A673 (cell line): Measurements from ENCODE around the gene STAT6. TPM values are rescaled to one million over a fixed set of nuclear protein-coding genes. Genes with fewer than 3 reads are reported as not detected.

ENCODE experiments used
- BruUV-seq: library from RNA; stranded (reverse); fragments of 400-500 nt; replicated peaks from 2 replicates; lab custom pipeline; 2021; lab: Mats Ljungman, UMichigan
- CTCF ChIA-PET: fragments of 300-600 bp; sonication (Branson Sonifier 250); formaldehyde crosslinking; loops from one replicate; lab custom pipeline; 2022; ENCODE audit warnings: antibody characterized with exemption; lab: Charles Lee
- POLR2A ChIA-PET: fragments of 300-600 bp; sonication (Branson Sonifier 250); formaldehyde crosslinking; loops from one replicate; lab custom pipeline; 2022; ENCODE audit warnings: antibody characterized with exemption; ENCODE audit not compliant: low non-redundant PET; lab: Charles Lee
- DNase-seq: peaks from one replicate; pipeline ENCODE4 v3.0.0-alpha.2; 2015; ENCODE audit warnings: low spot score
- H3K27ac ChIP-seq: fragments of 200-600 bp; sonication (generic); 2 replicates; pipeline ENCODE4 v1.5.1; 2016; ENCODE audit warnings: mixed run types, low read depth, mild to moderate bottlenecking, mixed read lengths, antibody characterized with exemption, low read length; ENCODE audit not compliant: poor library complexity, severe bottlenecking
- H3K27me3 ChIP-seq: fragments of 200-600 bp; sonication (generic); replicated peaks from 2 replicates; pipeline ENCODE4 v1.6.1; 2017; ENCODE audit warnings: mixed run types, low read depth, mild to moderate bottlenecking, mixed read lengths, antibody characterized with exemption, low read length; ENCODE audit not compliant: insufficient read depth, poor library complexity
- H3K36me3 ChIP-seq: fragments of 200-600 bp; sonication (generic); 2 replicates; pipeline ENCODE4 v1.6.1; 2016; ENCODE audit warnings: mixed run types, mild to moderate bottlenecking, mixed read lengths, antibody characterized with exemption, low read length; ENCODE audit not compliant: insufficient read depth, poor library complexity, severe bottlenecking
- H3K4me1 ChIP-seq: fragments of 200-600 bp; sonication (generic); 2 replicates; pipeline ENCODE4 v1.6.1; 2017; ENCODE audit warnings: mixed run types, mild to moderate bottlenecking, mixed read lengths, antibody characterized with exemption, low read length; ENCODE audit not compliant: insufficient read depth, poor library complexity, severe bottlenecking
- H3K4me3 ChIP-seq: fragments of 200-600 bp; sonication (generic); 2 replicates; pipeline ENCODE4 v1.5.1; 2016; ENCODE audit warnings: low read depth, mixed run types, mild to moderate bottlenecking, mixed read lengths, low read length; ENCODE audit not compliant: poor library complexity, severe bottlenecking
- H3K9me3 ChIP-seq: fragments of 200-600 bp; sonication (generic); 2 replicates; pipeline ENCODE4 v1.6.1; 2016; ENCODE audit warnings: mixed run types, low read depth, mild to moderate bottlenecking, mixed read lengths, antibody characterized with exemption, low read length; ENCODE audit not compliant: poor library complexity, severe bottlenecking
- EZH2 ChIP-seq: fragments of 200-600 bp; sonication (generic); IDR thresholded peaks from 2 replicates; pipeline ENCODE4 v1.6.1; 2017; ENCODE audit warnings: borderline replicate concordance, low read depth, mild to moderate bottlenecking, mixed read lengths, antibody characterized with exemption, low read length; ENCODE audit not compliant: poor library complexity, severe bottlenecking
- intact Hi-C: fragments of 100-400 bp; cut with micrococcal nuclease; formaldehyde crosslinking; loops from one replicate; pipeline ENCODE4 v1.10.0; 2022; ENCODE audit not compliant: unreplicated experiment
- total RNA-seq: library from RNA; stranded (reverse); gene quantifications from 2 replicates; pipeline ENCODE4 v1.2.3, GENCODE V29; 2021
- TF ChIP-seq, protein P1 (sequence below): fragments of 300-800, 200-600 bp; sonication (generic); conservative IDR thresholded peaks from 2 replicates; pipeline ENCODE4 v1.5.1; 2017; ENCODE audit warnings: low read depth, mild to moderate bottlenecking, antibody characterized with exemption, low read length, moderate library complexity, mixed read lengths

STAT6 gene
- total RNA-seq, 1 experiment from 2014 or later = 111 TPM

DNA sequence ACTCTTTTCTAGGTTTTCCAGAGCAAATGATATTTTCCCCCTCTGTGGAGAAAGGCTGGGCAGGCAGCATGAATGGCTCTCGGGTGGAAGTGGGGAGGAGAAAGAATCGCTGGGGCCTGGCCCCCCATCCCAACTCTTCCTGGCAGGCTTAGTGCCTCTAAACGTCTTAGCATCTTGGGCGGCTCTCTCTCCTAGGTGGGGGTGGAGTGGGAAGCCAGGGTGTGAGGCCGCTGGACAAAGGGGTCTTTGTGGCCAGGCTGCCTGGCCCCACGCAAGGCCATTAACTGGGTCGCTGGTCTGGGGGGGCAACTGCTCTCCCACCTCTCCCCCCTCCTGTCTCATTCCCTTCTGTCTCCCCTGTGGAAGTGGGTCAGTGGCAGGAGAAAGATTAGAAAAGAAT is 31.6 kb upstream of the STAT6 start:
- H3K27ac ChIP-seq = no peak overlapping the region
- TF ChIP-seq, protein P1, sequence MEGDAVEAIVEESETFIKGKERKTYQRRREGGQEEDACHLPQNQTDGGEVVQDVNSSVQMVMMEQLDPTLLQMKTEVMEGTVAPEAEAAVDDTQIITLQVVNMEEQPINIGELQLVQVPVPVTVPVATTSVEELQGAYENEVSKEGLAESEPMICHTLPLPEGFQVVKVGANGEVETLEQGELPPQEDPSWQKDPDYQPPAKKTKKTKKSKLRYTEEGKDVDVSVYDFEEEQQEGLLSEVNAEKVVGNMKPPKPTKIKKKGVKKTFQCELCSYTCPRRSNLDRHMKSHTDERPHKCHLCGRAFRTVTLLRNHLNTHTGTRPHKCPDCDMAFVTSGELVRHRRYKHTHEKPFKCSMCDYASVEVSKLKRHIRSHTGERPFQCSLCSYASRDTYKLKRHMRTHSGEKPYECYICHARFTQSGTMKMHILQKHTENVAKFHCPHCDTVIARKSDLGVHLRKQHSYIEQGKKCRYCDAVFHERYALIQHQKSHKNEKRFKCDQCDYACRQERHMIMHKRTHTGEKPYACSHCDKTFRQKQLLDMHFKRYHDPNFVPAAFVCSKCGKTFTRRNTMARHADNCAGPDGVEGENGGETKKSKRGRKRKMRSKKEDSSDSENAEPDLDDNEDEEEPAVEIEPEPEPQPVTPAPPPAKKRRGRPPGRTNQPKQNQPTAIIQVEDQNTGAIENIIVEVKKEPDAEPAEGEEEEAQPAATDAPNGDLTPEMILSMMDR = no peak
- no peak for TF ChIP-seq EZH2
- no peak overlapping the region for H3K4me3 ChIP-seq
- BruUV-seq = no TSS peak
- H3K4me1 ChIP-seq = no peaks in the 10 kb centered on the region
- no peaks in the 10 kb centered on the region for H3K9me3 ChIP-seq
- peaks cover 22% of the 10 kb centered on the region for H3K36me3 ChIP-seq
- intact Hi-C loops = no loop called here
- ChIA-PET POLR2A (no interaction called here), CTCF (no interaction called here)
- DNase-seq = no peak
- no peaks in the 10 kb centered on the region for H3K27me3 ChIP-seq

DNA sequence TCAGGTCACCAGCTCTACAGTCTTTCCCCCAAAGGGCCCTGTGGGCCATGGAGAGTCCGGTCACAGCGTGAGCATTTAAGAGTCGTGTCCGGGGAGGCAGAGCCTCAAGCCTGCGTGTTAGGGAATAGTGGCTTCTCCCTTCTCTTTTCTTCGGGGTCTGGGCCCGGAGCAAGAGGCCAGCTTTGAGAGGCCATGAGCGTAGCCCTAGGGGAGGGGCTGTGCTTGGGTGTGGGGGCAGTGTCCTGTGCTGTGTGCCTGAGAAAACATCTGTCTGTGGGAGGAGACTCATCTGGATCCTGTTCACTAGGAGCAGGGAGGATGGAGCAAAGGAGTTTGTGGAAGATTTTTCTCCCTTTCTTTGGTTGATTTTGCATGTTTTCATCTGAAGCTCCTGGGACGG is 31.0 kb upstream of the STAT6 start:
- intact Hi-C loops = no loop called here
- Histone ChIP-seq H3K27me3 (no peaks in the 10 kb centered on the region), H3K9me3 (no peaks in the 10 kb centered on the region), H3K36me3 (peaks cover 22% of the 10 kb centered on the region), H3K4me1 (no peaks in the 10 kb centered on the region), H3K4me3 (no peak overlapping the region), H3K27ac (no peak overlapping the region)
- CTCF ChIA-PET = interaction anchor here (0.6 kb wide), 1 partner anchor 40 kb away, joined by 12 read pairs; no protein-coding TSS in a partner anchor
- no peak for DNase-seq
- no TSS peak for BruUV-seq
- POLR2A ChIA-PET = no interaction called here
- no peak for TF ChIP-seq EZH2
- TF ChIP-seq, protein P1 = no peak

DNA sequence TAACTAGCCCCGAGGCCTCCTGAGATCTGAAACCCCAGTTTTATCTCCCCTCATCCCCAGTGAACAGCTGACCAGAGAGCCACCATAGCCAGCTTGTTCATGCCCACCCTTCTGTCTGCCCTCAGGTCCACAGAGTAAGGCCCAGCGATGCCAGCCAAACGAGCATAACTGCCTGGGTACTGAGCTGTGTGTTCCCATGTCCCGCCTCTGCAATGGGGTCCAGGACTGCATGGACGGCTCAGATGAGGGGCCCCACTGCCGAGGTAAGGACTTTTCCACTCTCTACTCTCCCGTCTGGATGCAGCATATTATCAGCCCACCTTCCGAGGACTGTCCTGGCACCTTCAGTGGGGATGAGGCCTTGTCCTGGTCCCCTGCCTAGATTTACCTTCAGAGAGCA is 30.1 kb upstream of the STAT6 start:
- no peak overlapping the region for H3K4me3 ChIP-seq
- intact Hi-C loops = no loop called here
- BruUV-seq = no TSS peak
- H3K27me3 ChIP-seq = no peaks in the 10 kb centered on the region
- no peaks in the 10 kb centered on the region for H3K9me3 ChIP-seq
- POLR2A ChIA-PET = no interaction called here
- H3K4me1 ChIP-seq = no peaks in the 10 kb centered on the region
- TF ChIP-seq, protein P1 = no peak
- no peak for TF ChIP-seq EZH2
- peaks cover 22% of the 10 kb centered on the region for H3K36me3 ChIP-seq
- H3K27ac ChIP-seq = no peak overlapping the region
- no peak for DNase-seq
- CTCF ChIA-PET = no interaction called here
